SU-DHL-6 (cell line): Measurements from ENCODE around the gene PPL.

Experiments
- H2AFZ ChIP-seq: fragments of 200-600 bp; sonication (generic); 2 replicates; pipeline ENCODE4 v1.6.1; 2014; ENCODE audit warnings: low read depth, mild to moderate bottlenecking, moderate library complexity, mixed read lengths, antibody characterized with exemption, low read length; ENCODE audit not compliant: severe bottlenecking
- H3F3A ChIP-seq: fragments of 200-600 bp; shearing (Covaris generic); 2 replicates; pipeline ENCODE4 v1.6.0; 2016; ENCODE audit warnings: antibody characterized with exemption, mild to moderate bottlenecking; ENCODE audit not compliant: insufficient read depth
- H3K27ac ChIP-seq: fragments of 200-600 bp; sonication (generic); 2 replicates; pipeline ENCODE4 v1.5.1; 2016; ENCODE audit warnings: low read depth, mild to moderate bottlenecking, low read length, moderate library complexity, mixed read lengths
- H3K27me3 ChIP-seq: fragments of 200-600 bp; sonication (generic), shearing (Covaris generic); 2 replicates; pipeline ENCODE4 v1.6.0; 2014; ENCODE audit warnings: mild to moderate bottlenecking, low read length
- H3K36me3 ChIP-seq: fragments of 200-600 bp; sonication (generic); 2 replicates; pipeline ENCODE4 v1.6.1; 2014; ENCODE audit warnings: mild to moderate bottlenecking, low read length, mixed read lengths
- H3K4me2 ChIP-seq: fragments of 300-600, 200-600 bp; shearing (Covaris generic), sonication (generic); 2 replicates; pipeline ENCODE4 v1.6.0; 2014; ENCODE audit warnings: low read length, low read depth, mild to moderate bottlenecking; ENCODE audit not compliant: poor library complexity, severe bottlenecking
- H3K4me3 ChIP-seq: fragments of 200-600 bp; sonication (generic); 2 replicates; pipeline ENCODE4 v1.5.1; 2014; ENCODE audit warnings: antibody characterized with exemption, low read length, mild to moderate bottlenecking, mixed read lengths; ENCODE audit not compliant: insufficient read depth, poor library complexity, severe bottlenecking
- H3K79me2 ChIP-seq: fragments of 200-600 bp; sonication (generic); 2 replicates; pipeline ENCODE4 v1.6.1; 2014; ENCODE audit warnings: mild to moderate bottlenecking, low read length, moderate library complexity; ENCODE audit not compliant: insufficient read depth
- H3K9ac ChIP-seq: fragments of 200-600 bp; sonication (generic); 2 replicates; pipeline ENCODE4 v1.7.0; 2014; ENCODE audit warnings: mild to moderate bottlenecking, low read length
- H3K9me2 ChIP-seq: fragments of 200-600 bp; sonication (generic); replicated peaks from 2 replicates; pipeline ENCODE4 v1.6.1; 2014; ENCODE audit warnings: low read length; ENCODE audit not compliant: insufficient read depth
- H3K9me3 ChIP-seq: fragments of 200-600 bp; sonication (generic); 2 replicates; pipeline ENCODE4 v1.6.1; 2014; ENCODE audit warnings: low read length, mixed read lengths; ENCODE audit not compliant: insufficient read depth
- H4K20me1 ChIP-seq: fragments of 200-600 bp; sonication (generic); 2 replicates; pipeline ENCODE4 v1.6.1; 2014; ENCODE audit warnings: low read depth, mild to moderate bottlenecking, antibody characterized with exemption, low read length, moderate library complexity, mixed read lengths
- CTCF ChIP-seq: fragments of 200-600 bp; sonication (generic); IDR thresholded peaks from one replicate; pipeline ENCODE4 v1.5.1; 2017; ENCODE audit warnings: antibody characterized with exemption, mild to moderate bottlenecking, low read length, moderate library complexity; ENCODE audit not compliant: insufficient read depth, poor library complexity, severe bottlenecking
- EZH2phosphoT487 ChIP-seq: fragments of 200-600 bp; sonication (generic), shearing (Covaris generic); conservative IDR thresholded peaks from 2 replicates; pipeline ENCODE4 v1.6.1; 2018; ENCODE audit warnings: mild to moderate bottlenecking, antibody characterized with exemption, low read length, moderate library complexity, mixed read lengths

The PPL gene

DNA sequence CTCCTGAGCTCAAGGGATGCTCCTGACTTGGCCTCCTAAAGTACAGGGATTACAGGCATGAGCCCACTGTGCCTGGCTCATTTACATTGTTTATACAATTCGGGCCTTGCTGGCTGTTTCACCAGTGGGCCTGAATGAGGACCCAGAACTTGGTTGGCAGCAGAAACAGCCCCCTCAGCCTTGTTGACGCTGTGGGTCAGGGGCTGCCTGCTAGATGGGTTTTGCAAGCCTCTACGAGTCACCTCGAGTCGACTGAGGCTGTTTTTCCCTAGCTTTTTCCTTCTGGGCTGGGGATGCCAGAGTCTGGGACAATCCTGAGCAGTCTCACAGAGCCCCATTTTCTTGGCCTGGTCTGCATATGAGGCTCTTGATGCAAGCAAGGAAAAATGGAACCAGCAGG is 16.1 kb downstream of the PPL start:
- Histone ChIP-seq H3K4me2 (no peak overlapping the region), H4K20me1 (no peaks in the 10 kb centered on the region), H3K4me3 (no peak overlapping the region), H3K9me2 (no peaks in the 10 kb centered on the region), H3K79me2 (no peaks in the 10 kb centered on the region), H3K36me3 (no peaks in the 10 kb centered on the region), H3K27me3 (no peaks in the 10 kb centered on the region), H3K9me3 (no peaks in the 10 kb centered on the region), H3F3A (no peaks in the 10 kb centered on the region), H2AFZ (no peak overlapping the region), H3K27ac (no peak overlapping the region), H3K9ac (no peak overlapping the region)
- TF ChIP-seq EZH2phosphoT487, result no peak
- TF ChIP-seq CTCF, result no peak

DNA sequence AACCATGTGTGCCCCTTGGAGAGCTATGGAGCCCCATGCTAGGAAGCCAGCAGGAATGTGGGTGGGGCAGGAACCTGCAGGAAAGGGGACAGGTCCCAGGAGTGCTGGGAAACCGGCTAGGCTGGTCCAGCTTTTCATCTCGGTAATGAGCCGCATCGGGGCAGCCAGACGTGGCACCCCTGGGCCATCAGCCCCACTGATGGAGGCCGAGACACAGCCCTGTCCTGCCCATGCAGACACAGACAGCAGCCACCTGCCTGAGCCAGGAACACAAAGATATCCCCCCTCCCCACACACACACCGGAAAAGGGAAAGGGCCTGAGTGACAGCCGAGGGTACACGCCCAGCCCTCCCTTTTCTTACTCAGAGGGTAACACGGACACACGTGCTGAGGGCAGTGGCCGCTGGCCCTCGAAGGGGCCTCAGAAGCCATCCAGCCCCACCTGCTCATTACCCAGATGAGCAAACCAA is 18.1 kb downstream of the PPL start:
- no peak overlapping the region for H2AFZ ChIP-seq
- H3K36me3 ChIP-seq, result no peaks in the 10 kb centered on the region
- no peak overlapping the region for H3K27ac ChIP-seq
- no peaks in the 10 kb centered on the region for H3K79me2 ChIP-seq
- no peaks in the 10 kb centered on the region for H4K20me1 ChIP-seq
- H3K4me2 ChIP-seq, result no peak overlapping the region
- no peaks in the 10 kb centered on the region for H3K9me3 ChIP-seq
- H3F3A ChIP-seq, result no peaks in the 10 kb centered on the region
- H3K9me2 ChIP-seq, result no peaks in the 10 kb centered on the region
- H3K4me3 ChIP-seq, result no peak overlapping the region
- TF ChIP-seq EZH2phosphoT487 (no peak), CTCF (no peak)
- H3K9ac ChIP-seq, result no peak overlapping the region
- no peaks in the 10 kb centered on the region for H3K27me3 ChIP-seq

DNA sequence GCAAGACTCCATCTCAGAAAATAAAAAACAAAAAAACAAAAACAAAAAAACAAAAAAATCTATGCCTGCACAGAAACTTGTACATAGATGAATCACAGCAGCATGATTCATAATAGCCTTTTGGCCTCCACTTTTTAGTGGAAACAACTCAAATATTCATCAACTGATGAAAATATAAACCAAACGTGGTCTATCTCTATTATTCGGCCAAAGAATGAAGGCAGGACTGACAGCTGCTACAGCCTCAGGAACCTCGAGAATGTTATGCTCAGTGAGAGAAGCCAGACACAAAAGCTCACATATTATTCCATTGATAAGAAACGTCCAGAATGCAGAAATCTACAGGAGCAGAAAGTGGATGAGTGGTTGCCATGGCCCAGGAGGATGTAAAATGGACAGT is 19.8 kb downstream of the PPL start:
- no peak overlapping the region for H3K4me2 ChIP-seq
- no peaks in the 10 kb centered on the region for H3K27me3 ChIP-seq
- H3F3A ChIP-seq, result no peaks in the 10 kb centered on the region
- no peaks in the 10 kb centered on the region for H4K20me1 ChIP-seq
- H3K9me3 ChIP-seq, result no peaks in the 10 kb centered on the region
- no peaks in the 10 kb centered on the region for H3K36me3 ChIP-seq
- TF ChIP-seq CTCF, result no peak
- no peak for TF ChIP-seq EZH2phosphoT487
- no peak overlapping the region for H3K27ac ChIP-seq
- H3K9ac ChIP-seq, result no peak overlapping the region
- no peaks in the 10 kb centered on the region for H3K79me2 ChIP-seq
- no peak overlapping the region for H2AFZ ChIP-seq
- no peaks in the 10 kb centered on the region for H3K9me2 ChIP-seq
- H3K4me3 ChIP-seq, result no peak overlapping the region

DNA sequence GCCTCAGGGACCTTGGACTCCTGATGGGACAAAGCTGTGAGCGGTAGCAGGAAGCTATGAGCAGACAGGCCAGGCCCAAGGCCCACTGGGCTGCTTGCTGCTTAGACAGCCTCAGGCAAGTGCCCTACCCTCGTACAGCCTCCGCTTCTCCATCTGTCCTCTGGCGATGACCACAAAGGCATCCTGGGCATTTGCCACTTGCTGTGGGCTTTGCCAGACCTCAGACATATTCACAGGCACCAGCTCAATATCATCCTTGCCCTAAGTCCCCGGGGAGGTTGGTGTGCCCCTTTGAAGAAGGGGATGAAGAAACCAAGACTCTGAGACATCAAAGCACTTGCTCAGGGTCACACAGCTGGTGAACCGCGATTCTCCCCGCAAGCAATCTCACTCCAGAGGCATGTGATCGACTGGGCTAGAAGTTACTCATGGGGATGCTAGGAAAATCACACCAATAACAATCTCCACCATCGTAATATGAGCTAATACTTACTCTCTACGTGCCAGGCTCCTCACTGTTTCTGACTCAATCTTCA is 21.7 kb downstream of the PPL start:
- H3K9me3 ChIP-seq, result no peaks in the 10 kb centered on the region

More for the DNA sequence above, 21.7 kb downstream of the PPL start:
- Histone ChIP-seq H3K9ac (no peak overlapping the region), H3K9me2 (no peaks in the 10 kb centered on the region), H2AFZ (no peak overlapping the region), H3K4me2 (no peak overlapping the region), H3K36me3 (no peaks in the 10 kb centered on the region), H3K27me3 (no peaks in the 10 kb centered on the region), H3K27ac (no peak overlapping the region), H4K20me1 (no peaks in the 10 kb centered on the region), H3F3A (no peaks in the 10 kb centered on the region), H3K79me2 (no peaks in the 10 kb centered on the region), H3K4me3 (no peak overlapping the region)
- TF ChIP-seq EZH2phosphoT487 (no peak), CTCF (no peak)
